Ishikawa (cell line): Measurements from ENCODE around the gene JCAD.

Experiments
- CEBPB ChIP-seq: IDR thresholded peaks from 2 replicates; pipeline ENCODE4 v1.6.1; 2012
- CREB1 ChIP-seq: IDR thresholded peaks from 2 replicates; pipeline ENCODE4 v1.6.1; 2012; ENCODE audit warnings: low read depth
- EP300 ChIP-seq: IDR thresholded peaks from 2 replicates; pipeline ENCODE4 v1.6.1; 2012; ENCODE audit warnings: borderline replicate concordance
- FOXM1 ChIP-seq: IDR thresholded peaks from 2 replicates; pipeline ENCODE4 v1.6.1; 2012; ENCODE audit warnings: low read depth, borderline replicate concordance
- MAX ChIP-seq: IDR thresholded peaks from 2 replicates; pipeline ENCODE4 v1.6.1; 2012
- RAD21 ChIP-seq: IDR thresholded peaks from 2 replicates; pipeline ENCODE4 v1.6.1; 2012; ENCODE audit warnings: low read depth
- REST ChIP-seq: IDR thresholded peaks from 2 replicates; pipeline ENCODE4 v1.6.1; 2012; ENCODE audit warnings: low read depth, mild to moderate bottlenecking
- TAF1 ChIP-seq: IDR thresholded peaks from 2 replicates; pipeline ENCODE4 v1.6.1; 2012; ENCODE audit warnings: low read depth, mild to moderate bottlenecking
- YY1 ChIP-seq: IDR thresholded peaks from 2 replicates; pipeline ENCODE4 v1.6.1; 2012; ENCODE audit warnings: low read depth
- ZBTB7A ChIP-seq: IDR thresholded peaks from 2 replicates; pipeline ENCODE4 v1.6.1; 2012; ENCODE audit warnings: low read depth
- TF ChIP-seq, protein P1 (sequence below): IDR thresholded peaks from 2 replicates; pipeline ENCODE4 v1.6.1; 2012

DNA sequence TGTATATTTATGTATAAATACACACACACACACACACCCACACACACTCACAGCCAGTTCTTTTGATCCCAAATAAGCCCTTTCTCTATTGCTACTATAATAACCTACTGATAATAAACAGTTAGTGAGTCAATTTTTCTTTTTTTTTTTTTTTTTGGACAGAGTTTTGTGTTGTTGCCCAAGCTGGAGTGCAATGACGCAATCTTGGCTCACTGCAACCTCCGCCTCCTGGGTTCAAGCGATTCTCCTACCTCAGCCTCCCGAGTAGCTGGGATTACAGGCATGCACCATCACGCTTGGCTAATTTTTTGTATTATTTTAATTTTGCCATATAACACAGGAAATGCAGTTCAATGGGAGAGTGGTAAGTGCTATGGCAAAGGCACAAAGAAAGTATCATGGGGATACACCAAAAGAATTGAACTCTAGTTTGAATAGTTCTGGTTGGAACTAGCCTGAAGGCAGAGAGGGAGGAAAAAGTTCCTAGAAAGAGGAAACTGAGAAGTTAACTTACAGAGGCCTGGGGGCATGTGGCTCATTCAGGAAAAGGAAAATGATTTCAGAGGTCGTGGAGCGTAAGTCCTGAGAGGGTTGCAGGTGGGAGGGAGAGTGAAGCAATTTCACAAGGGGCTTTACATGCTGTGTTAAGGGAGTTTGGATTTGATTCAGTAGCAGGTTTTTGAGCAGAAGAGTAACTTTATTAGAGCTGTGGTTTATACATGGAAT is 44.4 kb upstream of the JCAD start:
- TF ChIP-seq CEBPB, result no peak
- TF ChIP-seq EP300, result no peak
- no peak for TF ChIP-seq YY1
- no peak for TF ChIP-seq MAX
- no peak for TF ChIP-seq REST
- no peak for TF ChIP-seq RAD21
- TF ChIP-seq, protein P1, sequence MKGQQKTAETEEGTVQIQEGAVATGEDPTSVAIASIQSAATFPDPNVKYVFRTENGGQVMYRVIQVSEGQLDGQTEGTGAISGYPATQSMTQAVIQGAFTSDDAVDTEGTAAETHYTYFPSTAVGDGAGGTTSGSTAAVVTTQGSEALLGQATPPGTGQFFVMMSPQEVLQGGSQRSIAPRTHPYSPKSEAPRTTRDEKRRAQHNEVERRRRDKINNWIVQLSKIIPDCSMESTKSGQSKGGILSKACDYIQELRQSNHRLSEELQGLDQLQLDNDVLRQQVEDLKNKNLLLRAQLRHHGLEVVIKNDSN, result no peak
- TF ChIP-seq CREB1, result no peak
- no peak for TF ChIP-seq ZBTB7A
- TF ChIP-seq FOXM1, result no peak
- no peak for TF ChIP-seq TAF1
